Measurements from ENCODE around the gene TRIM75.

DNA sequence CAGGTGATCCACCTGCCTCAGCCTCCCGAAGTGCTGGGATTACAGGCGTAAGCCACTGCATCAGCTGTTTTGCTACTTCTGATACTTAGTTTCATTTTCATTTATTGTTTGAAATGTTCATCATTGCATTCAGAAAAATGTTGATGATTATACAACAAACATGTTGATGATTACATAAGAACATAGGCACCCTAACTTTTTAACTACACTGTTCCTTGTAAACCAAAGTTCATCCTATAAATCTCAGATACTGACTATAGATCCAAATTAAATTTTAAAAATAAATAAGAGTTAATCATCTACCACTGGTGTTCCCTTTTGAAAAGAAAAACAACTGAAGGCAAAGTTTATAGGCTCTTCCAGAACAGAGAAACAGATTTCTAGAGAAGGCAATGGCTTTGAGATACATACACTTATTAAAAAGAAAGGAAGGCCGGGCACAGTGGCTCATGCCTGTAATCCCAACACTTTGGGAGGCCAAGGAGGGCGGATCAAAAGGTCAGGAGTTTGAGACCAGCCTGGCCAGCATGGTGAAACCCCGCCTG lies 23.4 kb downstream of the TRIM75 start:
- TF ChIP-seq, protein P1, sequence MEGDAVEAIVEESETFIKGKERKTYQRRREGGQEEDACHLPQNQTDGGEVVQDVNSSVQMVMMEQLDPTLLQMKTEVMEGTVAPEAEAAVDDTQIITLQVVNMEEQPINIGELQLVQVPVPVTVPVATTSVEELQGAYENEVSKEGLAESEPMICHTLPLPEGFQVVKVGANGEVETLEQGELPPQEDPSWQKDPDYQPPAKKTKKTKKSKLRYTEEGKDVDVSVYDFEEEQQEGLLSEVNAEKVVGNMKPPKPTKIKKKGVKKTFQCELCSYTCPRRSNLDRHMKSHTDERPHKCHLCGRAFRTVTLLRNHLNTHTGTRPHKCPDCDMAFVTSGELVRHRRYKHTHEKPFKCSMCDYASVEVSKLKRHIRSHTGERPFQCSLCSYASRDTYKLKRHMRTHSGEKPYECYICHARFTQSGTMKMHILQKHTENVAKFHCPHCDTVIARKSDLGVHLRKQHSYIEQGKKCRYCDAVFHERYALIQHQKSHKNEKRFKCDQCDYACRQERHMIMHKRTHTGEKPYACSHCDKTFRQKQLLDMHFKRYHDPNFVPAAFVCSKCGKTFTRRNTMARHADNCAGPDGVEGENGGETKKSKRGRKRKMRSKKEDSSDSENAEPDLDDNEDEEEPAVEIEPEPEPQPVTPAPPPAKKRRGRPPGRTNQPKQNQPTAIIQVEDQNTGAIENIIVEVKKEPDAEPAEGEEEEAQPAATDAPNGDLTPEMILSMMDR (IDR thresholded peaks at IDR 0.05; ENCODE audit: low read length) = no peak
- TF ChIP-seq EZH2 (IDR thresholded peaks at IDR 0.05; ENCODE audit: borderline replicate concordance, low read length) = no peak

Data from OCI-LY1 (cell line).